Measurements from ENCODE around the gene HSD17B14. TPM values are rescaled to one million over a fixed set of nuclear protein-coding genes. Genes with fewer than 3 reads are reported as not detected.

HSD17B14 gene
- total and polyA plus RNA-seq, 9 of the 15 experiments (the other 6 are each of a cell fraction or from before 2014, with no cell fraction given) = 0.16 TPM; not detected in 8

- Histone ChIP-seq H3K79me2 (ENCODE audit: control insufficient read depth, insufficient read depth, low read length) (peaks cover 1% of the 10 kb centered on the region; the same call in 2 of the 3 replicates), H3K27ac (ENCODE audit: extremely low read depth, low read depth, low read length) (peak overlapping the region; percentile 24; the same call in 1 of the 3 replicates), H3K4me1 (replicated peaks in 1 of 2; ENCODE audit: control insufficient read depth in 2 of 2, insufficient read depth in 2 of 2, low read length in 2 of 2) (peaks cover 28 to 49% of the 10 kb centered on the region in 2 experiments), H3K36me3 (ENCODE audit: control insufficient read depth, insufficient read depth, low read length) (no peaks in the 10 kb centered on the region), H3K9me3 (replicated peaks; ENCODE audit: control insufficient read depth, insufficient read depth, low read depth, low read length) (no peaks in the 10 kb centered on the region), H3K4me3 (0 out of 2 replicates have a peak overlapping the region, but pooled peaks have one; percentile 17), H3K4me2 (ENCODE audit: insufficient read depth, low read length) (peak overlapping the region; percentile 79), H4K20me1 (replicated peaks; ENCODE audit: control insufficient read depth, insufficient read depth, low read length) (no peaks in the 10 kb centered on the region), H2AFZ (ENCODE audit: low read depth, low read length) (peak overlapping the region; percentile 57), H3K9ac (ENCODE audit: insufficient read depth in 1 of 2, low read depth in 2 of 2, low read length in 2 of 2) (peak overlapping the region; percentile 56 to 91; a peak in 3 of 4 replicates), H3K27me3 (ENCODE audit: control insufficient read depth in 2 of 2, insufficient read depth in 2 of 2, low read length in 2 of 2) (no peaks in the 10 kb centered on the region), H3K9me1 (ENCODE audit: control insufficient read depth, insufficient read depth, low read length) (no peaks in the 10 kb centered on the region)
- ChIA-PET CTCF (ENCODE audit: low intra/inter-chr PET ratio) (no interaction called here), POLR2A (interaction anchor here (0.5 to 1.0 kb wide), 4 partner anchors 9 to 151 kb away, joined by 3 to 6 read pairs (median 4); no protein-coding TSS in a partner anchor)
- ATAC-seq (peak; percentile 75), FAIRE-seq (peak; percentile 91), DNase-seq (ENCODE audit: extremely low read depth in 1 of 4, low spot score in 3 of 4) (peak; percentile 25 to 80 (median 50))
- intact Hi-C loops (cut with micrococcal nuclease) = no loop called here
- BruUV-seq (replicated peaks) = no TSS peak
- in situ Hi-C loops (cut with MboI) = no loop called here
- 2% methylated on average over 12 of the region's 14 CpGs for WGBS (ENCODE audit: insufficient coverage, low coverage, missing lambda C conversion rate)
- peak; percentile 47; the same call in 1 of the 2 replicates for TF ChIP-seq POLR2AphosphoS5 (IDR thresholded peaks at IDR 0.05; ENCODE audit: control insufficient read depth, insufficient read depth, low read depth, low read length)
- TF ChIP-seq RBFOX2 (IDR thresholded peaks at IDR 0.05; ENCODE audit: low read depth, low read length) = 0 out of 2 replicates have a peak, but pooled peaks have one; percentile 17
- peak; percentile 61 to 79; a peak in 3 of 4 replicates for TF ChIP-seq KDM1A (IDR thresholded peaks at IDR 0.05)
- peak; percentile 67 for TF ChIP-seq TCF3 (CRISPR knock-in tag; IDR thresholded peaks at IDR 0.05)
- TF ChIP-seq SOX6 (IDR thresholded peaks at IDR 0.05) = peak; percentile 47; the same call in 1 of the 2 replicates
- TF ChIP-seq FOXP4 (CRISPR knock-in tag; IDR thresholded peaks at IDR 0.05; ENCODE audit: borderline replicate concordance) = no peak
- TF ChIP-seq DPF2 (IDR thresholded peaks at IDR 0.05) = peak; percentile 57; the same call in 1 of the 2 replicates
- peak; percentile 82 for TF ChIP-seq RFX1 (IDR thresholded peaks at IDR 0.05)
- TF ChIP-seq DNMT1 (IDR thresholded peaks at IDR 0.05) = no peak
- no peak for TF ChIP-seq SNRNP70 (optimal IDR thresholded peaks at IDR 0.05; ENCODE audit: low read depth, low read length)
- TF ChIP-seq HDAC1 (IDR thresholded peaks at IDR 0.05) = peak in 1 of 2 experiments; percentile 27; a peak in 1 of 4 replicates
- TF ChIP-seq EP300 (IDR thresholded peaks at IDR 0.05; ENCODE audit: low read length) = peak; percentile 35; the same call in 1 of the 2 replicates
- TF ChIP-seq MXI1 (IDR thresholded peaks at IDR 0.05; ENCODE audit: low read depth, low read length) = peak; percentile 18; the same call in 1 of the 2 replicates
- TF ChIP-seq, protein P1, sequence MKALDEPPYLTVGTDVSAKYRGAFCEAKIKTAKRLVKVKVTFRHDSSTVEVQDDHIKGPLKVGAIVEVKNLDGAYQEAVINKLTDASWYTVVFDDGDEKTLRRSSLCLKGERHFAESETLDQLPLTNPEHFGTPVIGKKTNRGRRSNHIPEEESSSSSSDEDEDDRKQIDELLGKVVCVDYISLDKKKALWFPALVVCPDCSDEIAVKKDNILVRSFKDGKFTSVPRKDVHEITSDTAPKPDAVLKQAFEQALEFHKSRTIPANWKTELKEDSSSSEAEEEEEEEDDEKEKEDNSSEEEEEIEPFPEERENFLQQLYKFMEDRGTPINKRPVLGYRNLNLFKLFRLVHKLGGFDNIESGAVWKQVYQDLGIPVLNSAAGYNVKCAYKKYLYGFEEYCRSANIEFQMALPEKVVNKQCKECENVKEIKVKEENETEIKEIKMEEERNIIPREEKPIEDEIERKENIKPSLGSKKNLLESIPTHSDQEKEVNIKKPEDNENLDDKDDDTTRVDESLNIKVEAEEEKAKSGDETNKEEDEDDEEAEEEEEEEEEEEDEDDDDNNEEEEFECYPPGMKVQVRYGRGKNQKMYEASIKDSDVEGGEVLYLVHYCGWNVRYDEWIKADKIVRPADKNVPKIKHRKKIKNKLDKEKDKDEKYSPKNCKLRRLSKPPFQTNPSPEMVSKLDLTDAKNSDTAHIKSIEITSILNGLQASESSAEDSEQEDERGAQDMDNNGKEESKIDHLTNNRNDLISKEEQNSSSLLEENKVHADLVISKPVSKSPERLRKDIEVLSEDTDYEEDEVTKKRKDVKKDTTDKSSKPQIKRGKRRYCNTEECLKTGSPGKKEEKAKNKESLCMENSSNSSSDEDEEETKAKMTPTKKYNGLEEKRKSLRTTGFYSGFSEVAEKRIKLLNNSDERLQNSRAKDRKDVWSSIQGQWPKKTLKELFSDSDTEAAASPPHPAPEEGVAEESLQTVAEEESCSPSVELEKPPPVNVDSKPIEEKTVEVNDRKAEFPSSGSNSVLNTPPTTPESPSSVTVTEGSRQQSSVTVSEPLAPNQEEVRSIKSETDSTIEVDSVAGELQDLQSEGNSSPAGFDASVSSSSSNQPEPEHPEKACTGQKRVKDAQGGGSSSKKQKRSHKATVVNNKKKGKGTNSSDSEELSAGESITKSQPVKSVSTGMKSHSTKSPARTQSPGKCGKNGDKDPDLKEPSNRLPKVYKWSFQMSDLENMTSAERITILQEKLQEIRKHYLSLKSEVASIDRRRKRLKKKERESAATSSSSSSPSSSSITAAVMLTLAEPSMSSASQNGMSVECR (CRISPR knock-in tag; IDR thresholded peaks at IDR 0.05) = 0 out of 2 replicates have a peak, but pooled peaks have one; percentile 27
- TF ChIP-seq RBBP5 (IDR thresholded peaks at IDR 0.05; ENCODE audit: borderline replicate concordance, insufficient read depth, low read length, poor library complexity, severe bottlenecking) = peak; percentile 27
- TF ChIP-seq FOXJ2 (tag; IDR thresholded peaks at IDR 0.05) = no peak
Measured at GRCh38 chr19:48867123-48867745, 30.9 kb upstream of the HSD17B14 start.

Measured in K562 (cell line).